Endodermal cell (in vitro differentiated cells): Measurements from ENCODE around the gene ODR4. TPM values are rescaled to one million over a fixed set of nuclear protein-coding genes. Genes with fewer than 3 reads are reported as not detected.

Experiments used
- DNase-seq: peaks from one replicate; pipeline ENCODE4 v3.0.0-alpha.2; 2017
- H3K27ac ChIP-seq: 2 replicates; pipeline ENCODE4 v1.5.1; 2013; ENCODE audit warnings: mild to moderate bottlenecking, low read depth, low read length, moderate library complexity
- H3K27me3 ChIP-seq: 2 replicates; pipeline ENCODE4 v1.6.1; 2013; ENCODE audit warnings: mild to moderate bottlenecking, low read length, moderate library complexity; ENCODE audit not compliant: insufficient read depth, control insufficient read depth, poor library complexity, severe bottlenecking
- H3K36me3 ChIP-seq: 2 replicates; pipeline ENCODE4 v1.7.0; 2013; ENCODE audit warnings: mild to moderate bottlenecking, low read length, moderate library complexity; ENCODE audit not compliant: control insufficient read depth, insufficient read depth
- H3K4me1 ChIP-seq: one replicate; pipeline ENCODE4 v1.7.0; 2013; ENCODE audit warnings: low read length; ENCODE audit not compliant: control insufficient read depth, insufficient read depth
- H3K4me3 ChIP-seq: 2 replicates; pipeline ENCODE4 v1.5.1; 2013; ENCODE audit warnings: mild to moderate bottlenecking, low read length, moderate library complexity
- H3K9ac ChIP-seq: 2 replicates; pipeline ENCODE4 v1.6.1; 2013; ENCODE audit warnings: mild to moderate bottlenecking, low read length, moderate library complexity; ENCODE audit not compliant: poor library complexity, severe bottlenecking; ENCODE audit errors: extremely low read depth
- H3K9me3 ChIP-seq: 2 replicates; pipeline ENCODE4 v1.6.1; 2013; ENCODE audit warnings: mild to moderate bottlenecking, low read length, moderate library complexity; ENCODE audit not compliant: control insufficient read depth
- H3K27ac Mint-ChIP-seq: 2 replicates; pipeline ENCODE4 v1.8.0; 2020; ENCODE audit warnings: mixed read lengths
- H3K27me3 Mint-ChIP-seq: 2 replicates; pipeline ENCODE4 v1.8.0; 2021; ENCODE audit warnings: mild to moderate bottlenecking, mixed read lengths; ENCODE audit not compliant: insufficient read depth
- H3K36me3 Mint-ChIP-seq: 2 replicates; pipeline ENCODE4 v1.8.0; 2020; ENCODE audit warnings: low read depth, mixed read lengths
- H3K4me1 Mint-ChIP-seq: 2 replicates; pipeline ENCODE4 v1.8.0; 2020; ENCODE audit warnings: mixed read lengths
- H3K4me3 Mint-ChIP-seq: 2 replicates; pipeline ENCODE4 v1.8.0; 2020; ENCODE audit warnings: mild to moderate bottlenecking, moderate library complexity, mixed read lengths
- H3K9me3 Mint-ChIP-seq: 2 replicates; pipeline ENCODE4 v1.8.0; 2020; ENCODE audit warnings: mild to moderate bottlenecking, mixed read lengths
- WGBS, 2 experiments: methylation state at CpG; one replicate each; pipeline versions ENCODE4 v1.1.5 to v1.1.7; 2013; ENCODE audit warnings: missing lambda C conversion rate in 2 of 2, mixed read lengths in 1 of 2; ENCODE audit not compliant: insufficient coverage in 1 of 2, insufficient read length in 1 of 2; 5-methylcytosine and 5-hydroxymethylcytosine counted together
- long read RNA-seq, 4 experiments: library from polyadenylated mRNA in 2 of 4; library from RNA in 1 of 4; library from capped mRNA in 1 of 4; stranded (forward) in 3 of 4; unstranded in 1 of 4; transcript quantifications; one replicate each; pipeline ENCODE4 v2.0.0, GENCODE V29; 2020 to 2021; ENCODE audit warnings: inconsistent platforms in 1 of 4
- polyA plus RNA-seq, 2 experiments: library from polyadenylated mRNA; stranded (reverse); fragments of 50-300 nt; gene quantifications; one replicate each; pipeline ENCODE4 v1.2.3, GENCODE V29; 2013
- total RNA-seq, 2 donors: library from RNA; stranded (reverse); fragmentation: NEBNext Ultra II Directional in 1 of 2; extraction: Animal tissue kit (Norgen Biotek cat#: 25700) in 1 of 2; gene quantifications; 2 replicates in 1 of 2; 3 replicates in 1 of 2; pipeline ENCODE4 v1.2.1, GENCODE V29; 2021
- TF ChIP-seq, protein P1 (sequence below): fragments of 200-600 bp; sonication (generic); conservative IDR thresholded peaks from 2 replicates; pipeline ENCODE4 v1.5.0; 2021; ENCODE audit warnings: antibody characterized with exemption, mild to moderate bottlenecking

ODR4 gene
- 10 to 100 TPM; 20.8 to 22.5 TPM for total RNA-seq
- 23.5 TPM for polyA plus RNA-seq (2013, experiment 1 of 2)
- 23.8 TPM for polyA plus RNA-seq (2013, experiment 2 of 2)
- long read RNA-seq, experiment 1, partial matches to known transcripts: 1 of 7 reads
- long read RNA-seq, experiment 1, other reads (novel, unspliced or antisense): 6 of 7 reads
- long read RNA-seq, experiment 2, transcript ODR4-201 (14 exons, 3,792 nt): major isoform, 17 of 28 reads
- long read RNA-seq, experiment 2, partial matches to known transcripts: 1 of 28 reads
- long read RNA-seq, experiment 2, other reads (novel, unspliced or antisense): 9 of 28 reads
- long read RNA-seq, experiment 3, transcript ODR4-201 (14 exons, 3,792 nt): major isoform, 60 of 96 reads
- long read RNA-seq, experiment 3, partial matches to known transcripts: 13 of 96 reads
- long read RNA-seq, experiment 3, other reads (novel, unspliced or antisense): 21 of 96 reads
- long read RNA-seq, experiment 4, transcript ODR4-201 (14 exons, 3,792 nt): major isoform, 37 of 50 reads
- long read RNA-seq, experiment 4, partial matches to known transcripts: 1 of 50 reads
- long read RNA-seq, experiment 4, other reads (novel, unspliced or antisense): 11 of 50 reads

DNA sequence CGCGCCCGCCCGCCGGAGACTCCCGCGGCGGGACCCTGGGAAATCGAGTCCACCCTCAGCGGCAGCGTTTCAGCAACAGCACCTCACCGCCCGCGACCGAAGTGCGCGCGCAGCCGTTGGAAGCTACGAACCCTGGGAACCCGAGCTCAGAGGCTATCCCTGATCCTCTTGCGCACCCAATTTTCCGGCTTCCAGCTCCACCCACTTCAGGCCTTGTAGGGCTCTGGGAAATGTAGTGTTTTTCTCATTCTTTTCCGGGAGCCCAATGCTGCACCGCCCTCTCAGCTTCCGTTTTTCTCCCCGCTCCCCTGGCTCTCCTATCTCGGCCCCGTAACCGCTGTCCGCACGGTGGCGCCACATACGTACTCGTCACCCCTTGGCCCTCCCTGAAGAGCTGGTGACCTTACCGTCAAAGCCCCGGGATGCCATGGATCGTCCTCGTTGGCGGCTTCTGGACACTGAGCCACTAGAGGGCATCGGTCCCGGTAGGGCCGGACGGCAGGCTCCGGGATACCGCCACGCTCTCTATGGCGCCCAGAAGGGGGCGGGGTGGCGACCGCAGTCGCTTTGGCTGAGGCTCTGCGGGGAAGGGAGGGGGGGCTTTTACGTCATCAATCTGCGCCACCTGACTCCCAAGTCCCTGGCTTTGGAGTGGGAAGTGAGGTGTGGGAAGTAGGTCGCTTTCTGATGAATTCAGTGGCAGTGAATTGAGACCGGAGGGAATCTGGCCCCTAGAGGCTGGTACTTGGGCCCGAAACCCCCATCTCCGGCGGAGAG, at the start of gene ODR4, which contains the start of gene TPR:
ODR4 (plus strand) TSS at position 687 of the 777 bp plus-strand sequence. CDS start 3,948 bp downstream, outside the sequence.
TPR (minus strand) TSS at position 102 of the 777 bp plus-strand sequence. CDS start 225 bp downstream, outside the sequence.
- Mint-ChIP-seq H3K9me3 (no peaks in the 10 kb centered on the region), H3K4me3 (peak within 1 kb of the TSS; percentile 99), H3K36me3 (peaks cover 37% of the 10 kb centered on the region), H3K4me1 (peaks cover 2% of the 10 kb centered on the region), H3K27me3 (no peaks in the 10 kb centered on the region), H3K27ac (peak within 1 kb of the TSS; percentile 99)
- WGBS, 2 experiments: 0% methylated on average over 24 to 60 of the region's 60 CpGs
- peak; percentile 99 for DNase-seq
- H3K4me3 ChIP-seq: peak within 1 kb of the TSS; percentile 100
- peaks cover 53% of the 10 kb centered on the region for H3K36me3 ChIP-seq
- no peaks in the 10 kb centered on the region for H3K27me3 ChIP-seq
- H3K9me3 ChIP-seq: no peaks in the 10 kb centered on the region
- peak within 1 kb of the TSS; percentile 97 for H3K9ac ChIP-seq
- H3K4me1 ChIP-seq: no peaks in the 10 kb centered on the region
- H3K27ac ChIP-seq: peak within 1 kb of the TSS; percentile 98
- TF ChIP-seq, protein P1, sequence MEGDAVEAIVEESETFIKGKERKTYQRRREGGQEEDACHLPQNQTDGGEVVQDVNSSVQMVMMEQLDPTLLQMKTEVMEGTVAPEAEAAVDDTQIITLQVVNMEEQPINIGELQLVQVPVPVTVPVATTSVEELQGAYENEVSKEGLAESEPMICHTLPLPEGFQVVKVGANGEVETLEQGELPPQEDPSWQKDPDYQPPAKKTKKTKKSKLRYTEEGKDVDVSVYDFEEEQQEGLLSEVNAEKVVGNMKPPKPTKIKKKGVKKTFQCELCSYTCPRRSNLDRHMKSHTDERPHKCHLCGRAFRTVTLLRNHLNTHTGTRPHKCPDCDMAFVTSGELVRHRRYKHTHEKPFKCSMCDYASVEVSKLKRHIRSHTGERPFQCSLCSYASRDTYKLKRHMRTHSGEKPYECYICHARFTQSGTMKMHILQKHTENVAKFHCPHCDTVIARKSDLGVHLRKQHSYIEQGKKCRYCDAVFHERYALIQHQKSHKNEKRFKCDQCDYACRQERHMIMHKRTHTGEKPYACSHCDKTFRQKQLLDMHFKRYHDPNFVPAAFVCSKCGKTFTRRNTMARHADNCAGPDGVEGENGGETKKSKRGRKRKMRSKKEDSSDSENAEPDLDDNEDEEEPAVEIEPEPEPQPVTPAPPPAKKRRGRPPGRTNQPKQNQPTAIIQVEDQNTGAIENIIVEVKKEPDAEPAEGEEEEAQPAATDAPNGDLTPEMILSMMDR: peak; percentile 91

DNA sequence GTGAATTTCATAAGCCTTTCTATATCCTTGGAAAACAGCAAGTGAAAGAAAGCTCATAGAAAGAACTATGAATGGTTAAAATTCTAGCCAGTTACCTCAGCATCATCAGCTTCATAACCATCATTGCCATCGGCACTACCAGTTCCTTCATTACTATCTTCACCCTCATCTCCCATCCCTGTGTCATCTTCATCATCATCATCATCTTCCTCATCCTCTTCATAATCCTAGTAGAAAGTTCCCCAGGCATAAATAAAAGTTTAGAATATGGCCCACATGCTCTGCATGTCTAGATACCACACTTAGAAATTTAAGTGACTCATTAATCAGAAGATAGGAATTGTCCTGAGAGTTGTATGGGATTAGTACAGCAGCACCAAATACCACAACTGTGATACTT, 49.6 kb upstream of the ODR4 start:
- Histone ChIP-seq H3K36me3 (peaks cover 82% of the 10 kb centered on the region), H3K27me3 (no peaks in the 10 kb centered on the region), H3K4me3 (no peak overlapping the region), H3K9me3 (no peaks in the 10 kb centered on the region), H3K4me1 (no peaks in the 10 kb centered on the region), H3K9ac (no peak overlapping the region), H3K27ac (no peak overlapping the region)
- Mint-ChIP-seq H3K4me1 (no peaks in the 10 kb centered on the region), H3K27me3 (no peaks in the 10 kb centered on the region), H3K4me3 (no peak overlapping the region), H3K9me3 (no peaks in the 10 kb centered on the region), H3K36me3 (peaks cover 54% of the 10 kb centered on the region), H3K27ac (no peak overlapping the region)
- TF ChIP-seq, protein P1: no peak
- DNase-seq: no peak
- WGBS, 2 experiments: 88% methylated on average over 1 of the region's 1 CpG

DNA sequence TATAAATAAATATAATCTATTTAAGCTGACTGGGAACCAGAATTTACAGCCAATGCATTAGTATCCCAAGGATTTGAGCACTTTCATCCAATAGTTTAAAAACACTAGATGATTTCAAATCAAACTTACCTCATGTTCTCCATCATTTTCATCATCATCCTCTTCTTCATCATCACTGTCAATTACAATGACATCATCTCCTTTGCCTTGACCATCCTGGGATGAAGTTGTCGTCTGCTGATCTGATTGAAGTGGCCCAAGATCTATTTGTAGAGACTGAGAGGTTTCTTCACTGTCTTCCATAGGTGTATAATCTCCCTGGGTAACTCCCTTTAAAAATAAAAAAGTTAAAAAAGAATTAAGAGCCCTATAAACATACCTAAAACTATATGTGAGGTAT, 48.3 kb upstream of the ODR4 start:
- TF ChIP-seq, protein P1: no peak
- H3K4me3 Mint-ChIP-seq: no peak overlapping the region
- H3K9me3 ChIP-seq: no peaks in the 10 kb centered on the region
- no peak for DNase-seq
- H3K27me3 Mint-ChIP-seq: no peaks in the 10 kb centered on the region
- H3K4me1 ChIP-seq: no peaks in the 10 kb centered on the region
- no peaks in the 10 kb centered on the region for H3K9me3 Mint-ChIP-seq
- H3K36me3 ChIP-seq: peaks cover 82% of the 10 kb centered on the region
- no peak overlapping the region for H3K27ac Mint-ChIP-seq
- 100% methylated on average over 1 of the region's 1 CpG; no CpG with 5 or more reads in 1 of the 2 experiments for WGBS, 2 experiments
- no peak overlapping the region for H3K4me3 ChIP-seq
- no peak overlapping the region for H3K27ac ChIP-seq
- H3K27me3 ChIP-seq: no peaks in the 10 kb centered on the region
- no peaks in the 10 kb centered on the region for H3K4me1 Mint-ChIP-seq
- H3K36me3 Mint-ChIP-seq: peaks cover 53% of the 10 kb centered on the region
- no peak overlapping the region for H3K9ac ChIP-seq
